ENCODE measurements around the gene GAS6. TPM values are rescaled to one million over a fixed set of nuclear protein-coding genes. Genes with fewer than 3 reads are reported as not detected.

GAS6 gene
- total RNA-seq, 2 donors from 2014 or later, result 2.2 to 3.8 TPM

- ATAC-seq (no peak), DNase-seq (no peak)
- no peak overlapping the region for H3K27ac Mint-ChIP-seq
- H3K9me3 ChIP-seq (ENCODE audit: control insufficient read depth, low read length, poor library complexity, severe bottlenecking), result no peaks in the 10 kb centered on the region
- H3K36me3 Mint-ChIP-seq (ENCODE audit: low read depth), result peaks cover 5% of the 10 kb centered on the region
- peaks cover 18% of the 10 kb centered on the region for H3K4me1 Mint-ChIP-seq
- H3K27me3 Mint-ChIP-seq, result no peaks in the 10 kb centered on the region
- peak overlapping the region; percentile 75 for H3K4me3 Mint-ChIP-seq
These were observed 45.8 kb downstream of the GAS6 start for GRCh38 chr13:113817860-113818691.

GRCh38 chr13:113816946-113817859 is 46.7 kb downstream of the GAS6 start:
- Mint-ChIP-seq H3K36me3 (ENCODE audit: low read depth) (peaks cover 5% of the 10 kb centered on the region), H3K4me3 (peak overlapping the region; percentile 80), H3K27me3 (no peaks in the 10 kb centered on the region), H3K27ac (peak overlapping the region; percentile 32), H3K4me1 (peaks cover 18% of the 10 kb centered on the region)
- DNase-seq (peak; percentile 66 to 83 (median 70)), ATAC-seq (peak; percentile 96)
- no peaks in the 10 kb centered on the region for H3K9me3 ChIP-seq (ENCODE audit: control insufficient read depth, low read length, poor library complexity, severe bottlenecking)

- ATAC-seq, result no peak
- Mint-ChIP-seq H3K36me3 (ENCODE audit: low read depth) (peaks cover 2% of the 10 kb centered on the region), H3K27ac (peak overlapping the region; percentile 76), H3K4me1 (peaks cover 18% of the 10 kb centered on the region), H3K27me3 (no peaks in the 10 kb centered on the region), H3K4me3 (peak overlapping the region; percentile 92)
- DNase-seq, result no peak
- H3K9me3 ChIP-seq (ENCODE audit: control insufficient read depth, low read length, poor library complexity, severe bottlenecking), result no peaks in the 10 kb centered on the region
These were observed 47.5 kb downstream of the GAS6 start for GRCh38 chr13:113816254-113816929.

GRCh38 chr13:113815151-113816058 is 48.5 kb downstream of the GAS6 start:
- ATAC-seq (peak; percentile 24), DNase-seq (no peak)
- Mint-ChIP-seq H3K36me3 (ENCODE audit: low read depth) (peaks cover 2% of the 10 kb centered on the region), H3K4me3 (peak overlapping the region; percentile 92), H3K27me3 (no peaks in the 10 kb centered on the region), H3K4me1 (peaks cover 18% of the 10 kb centered on the region), H3K27ac (peak overlapping the region; percentile 76)
- H3K9me3 ChIP-seq (ENCODE audit: control insufficient read depth, low read length, poor library complexity, severe bottlenecking), result no peaks in the 10 kb centered on the region

- Mint-ChIP-seq H3K27me3 (no peaks in the 10 kb centered on the region), H3K4me1 (peaks cover 18% of the 10 kb centered on the region), H3K27ac (no peak overlapping the region)
These were observed 49.4 kb downstream of the GAS6 start for GRCh38 chr13:113814435-113814821.

GRCh38 chr13:113813749-113814434 is 50.0 kb downstream of the GAS6 start:
- no peak for ATAC-seq
- no peaks in the 10 kb centered on the region for H3K9me3 ChIP-seq (ENCODE audit: control insufficient read depth, low read length, poor library complexity, severe bottlenecking)
- DNase-seq, result no peak
- Mint-ChIP-seq H3K27me3 (no peaks in the 10 kb centered on the region), H3K4me3 (no peak overlapping the region), H3K4me1 (peaks cover 18% of the 10 kb centered on the region), H3K36me3 (ENCODE audit: low read depth) (peaks cover 2% of the 10 kb centered on the region), H3K27ac (no peak overlapping the region)

More at GRCh38 chr13:113814435-113814821, 49.4 kb downstream of the GAS6 start:
- no peaks in the 10 kb centered on the region for H3K9me3 ChIP-seq (ENCODE audit: control insufficient read depth, low read length, poor library complexity, severe bottlenecking)
- Mint-ChIP-seq H3K36me3 (ENCODE audit: low read depth) (peaks cover 2% of the 10 kb centered on the region), H3K4me3 (no peak overlapping the region)
- DNase-seq, result no peak
- no peak for ATAC-seq

GRCh38 chr13:113813070-113813748 is 50.7 kb downstream of the GAS6 start:
- DNase-seq, result no peak
- no peak overlapping the region for H3K27ac Mint-ChIP-seq
- no peak for ATAC-seq
- no peaks in the 10 kb centered on the region for H3K27me3 Mint-ChIP-seq
- H3K4me1 Mint-ChIP-seq, result peaks cover 20% of the 10 kb centered on the region
- peaks cover 2% of the 10 kb centered on the region for H3K36me3 Mint-ChIP-seq (ENCODE audit: low read depth)
- H3K9me3 ChIP-seq (ENCODE audit: control insufficient read depth, low read length, poor library complexity, severe bottlenecking), result no peaks in the 10 kb centered on the region
- H3K4me3 Mint-ChIP-seq, result no peak overlapping the region

- Mint-ChIP-seq H3K36me3 (ENCODE audit: low read depth) (peaks cover 2% of the 10 kb centered on the region), H3K4me1 (peaks cover 17% of the 10 kb centered on the region), H3K27ac (no peak overlapping the region), H3K27me3 (no peaks in the 10 kb centered on the region), H3K4me3 (no peak overlapping the region)
- H3K9me3 ChIP-seq (ENCODE audit: control insufficient read depth, low read length, poor library complexity, severe bottlenecking), result no peaks in the 10 kb centered on the region
- DNase-seq, result no peak
- ATAC-seq, result no peak
These were observed 51.5 kb downstream of the GAS6 start for GRCh38 chr13:113812178-113813040.

GRCh38 chr13:113811081-113811928 is 52.6 kb downstream of the GAS6 start:
- Mint-ChIP-seq H3K36me3 (ENCODE audit: low read depth) (peaks cover 2% of the 10 kb centered on the region), H3K27ac (no peak overlapping the region), H3K27me3 (no peaks in the 10 kb centered on the region), H3K4me3 (no peak overlapping the region), H3K4me1 (peaks cover 11% of the 10 kb centered on the region)
- no peaks in the 10 kb centered on the region for H3K9me3 ChIP-seq (ENCODE audit: control insufficient read depth, low read length, poor library complexity, severe bottlenecking)
- DNase-seq (no peak), ATAC-seq (no peak)

GRCh38 chr13:113810640-113811039 is 53.2 kb downstream of the GAS6 start:
- no peak for ATAC-seq
- peaks cover 6% of the 10 kb centered on the region for H3K4me1 Mint-ChIP-seq
- H3K9me3 ChIP-seq (ENCODE audit: control insufficient read depth, low read length, poor library complexity, severe bottlenecking), result no peaks in the 10 kb centered on the region
- H3K4me3 Mint-ChIP-seq, result no peak overlapping the region
- peaks cover 2% of the 10 kb centered on the region for H3K36me3 Mint-ChIP-seq (ENCODE audit: low read depth)
- H3K27ac Mint-ChIP-seq, result no peak overlapping the region
- H3K27me3 Mint-ChIP-seq, result no peaks in the 10 kb centered on the region
- no peak for DNase-seq
